ENCODE results near the gene INTS14. TPM values are rescaled to one million over a fixed set of nuclear protein-coding genes. Genes with fewer than 3 reads are reported as not detected.
A peak's percentile ranks its signal among the peaks of the same experiment; 100 is the strongest.

INTS14 gene
- polyA plus RNA-seq, 10 donors: 19.6 to 30.7 (median 24.4) TPM

DNA sequence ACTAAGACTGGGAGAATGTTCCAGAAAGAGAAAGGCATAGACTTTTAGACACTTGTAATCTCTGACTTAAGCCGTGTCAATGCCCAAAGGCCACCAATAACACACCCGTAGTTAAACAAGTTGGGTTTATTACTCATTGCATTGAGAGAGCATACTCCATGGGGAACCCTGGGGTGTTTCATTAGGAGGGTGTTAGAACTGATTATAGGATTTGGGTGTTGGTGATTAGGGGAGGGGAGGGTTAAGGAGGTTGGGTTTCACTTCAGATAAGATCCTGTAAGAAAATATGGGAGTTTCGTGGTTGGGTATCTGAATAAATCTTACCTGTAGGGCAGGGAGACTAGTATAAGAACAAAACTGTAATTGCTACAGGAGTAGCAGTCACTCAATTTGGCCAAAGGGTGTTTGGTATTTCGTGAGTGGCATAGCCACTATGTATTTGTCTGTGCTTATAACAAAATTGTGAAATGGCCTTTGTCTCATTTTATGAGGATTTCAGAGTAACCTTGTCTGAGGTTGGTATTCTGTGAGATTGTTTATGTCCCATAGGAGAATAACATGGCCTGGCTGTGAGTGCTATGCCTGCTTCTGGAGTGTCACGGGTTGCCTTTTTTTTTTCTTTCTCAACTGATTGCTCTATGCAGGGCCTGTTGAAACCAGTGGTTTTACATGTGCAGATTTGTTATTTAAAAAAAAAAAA is 77.7 kb downstream of the INTS14 start:
- DNase-seq: no peak

DNA sequence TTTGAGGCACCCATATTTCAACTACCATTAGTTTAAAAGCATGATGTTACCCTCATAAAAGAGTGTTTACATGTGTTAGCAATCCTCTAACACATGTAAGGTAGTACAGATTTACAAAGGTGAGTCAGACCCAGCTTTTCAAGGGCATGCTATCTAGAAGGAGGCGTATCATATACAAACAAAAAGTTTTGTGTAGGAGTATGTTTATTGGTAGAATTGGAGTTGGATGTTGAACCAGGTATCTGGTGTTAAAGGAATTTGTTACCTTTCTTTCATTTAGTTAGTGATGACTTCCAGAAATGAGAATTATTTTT is 78.2 kb downstream of the INTS14 start:
- DNase-seq: no peak

DNA sequence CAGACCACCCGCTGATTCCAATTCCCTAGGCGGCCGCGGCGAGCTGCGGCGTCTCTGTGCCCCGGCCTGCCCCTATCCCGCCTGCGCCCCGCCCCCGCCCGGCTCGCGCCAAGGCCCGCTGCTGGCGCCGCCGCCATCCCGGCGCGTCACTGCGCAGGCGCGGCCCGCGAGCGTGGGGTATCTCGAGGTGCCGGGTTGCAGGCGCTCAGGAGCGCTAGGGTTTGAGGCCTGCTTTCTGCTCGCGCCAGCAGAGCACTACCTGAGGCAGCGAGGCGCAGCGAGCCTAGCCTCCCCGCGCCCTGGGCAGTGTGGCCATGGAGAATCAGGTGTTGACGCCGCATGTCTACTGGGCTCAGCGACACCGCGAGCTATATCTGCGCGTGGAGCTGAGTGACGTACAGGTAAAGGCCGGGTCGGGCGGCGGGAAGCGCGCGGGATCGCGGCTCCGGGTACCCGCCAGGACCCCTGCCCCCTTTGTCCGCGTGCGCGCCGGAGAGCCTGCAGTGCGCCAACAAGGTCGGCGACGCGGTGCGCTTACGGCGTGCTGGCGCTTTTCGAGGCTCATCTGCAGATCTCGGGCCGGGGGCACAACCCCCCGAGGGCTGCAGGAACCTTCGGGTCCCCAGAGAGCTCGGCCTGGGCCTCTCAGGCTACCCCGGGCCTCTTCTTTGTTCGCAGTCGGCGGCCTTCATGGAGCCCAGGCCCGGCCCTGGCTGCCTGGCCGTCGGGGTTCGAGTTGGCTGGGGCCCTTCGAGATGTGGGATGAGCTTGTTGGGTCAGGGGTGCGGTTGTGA is 80.4 kb downstream of the INTS14 start, which contains the start of gene HACD3:
HACD3 (plus strand) TSS at position 146 of the 794 bp plus-strand sequence; CDS start at position 315, 169 bp downstream.
- peak; percentile 80 to 91 (median 88) for DNase-seq

DNA sequence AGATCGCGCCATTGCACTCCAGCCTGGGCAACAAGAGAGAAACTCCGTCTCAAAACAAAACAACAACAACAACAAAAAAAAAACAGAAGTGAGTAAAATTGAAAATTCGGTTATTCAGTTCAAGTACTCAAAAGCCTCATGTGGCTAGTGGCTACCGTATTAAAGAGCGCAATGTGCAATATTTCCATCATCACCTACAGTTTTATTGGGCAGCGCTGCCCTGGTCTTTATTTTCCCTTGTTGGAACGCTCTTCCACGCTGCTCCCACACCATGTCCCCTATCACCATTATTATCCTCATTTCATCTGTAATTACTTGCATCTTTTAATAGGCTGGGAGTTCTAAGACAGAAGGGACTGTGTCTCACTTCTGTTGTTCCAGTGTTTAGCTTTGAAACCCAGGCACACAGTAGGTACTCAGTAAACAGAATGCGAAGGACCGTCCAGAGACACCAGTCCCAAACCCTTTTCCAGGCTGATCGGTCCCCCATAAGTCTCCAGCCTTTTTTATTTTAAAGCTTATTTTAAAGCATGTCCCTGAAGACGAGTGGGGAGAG is 81.1 kb downstream of the INTS14 start:
- no peak for DNase-seq

Other genes with a start within 250 kb of the INTS14 start
- 1 to 10 TPM; 1.6 to 3.3 (median 2.8) TPM for gene IGDCC3, start 233.1 kb downstream of the INTS14 start, polyA plus RNA-seq (ENCODE audit: insufficient read length in 10 of 10)
- 100 to 1,000 TPM in 2 of 10 donors, 10 to 100 TPM in 8; 66.7 to 104 (median 86.6) TPM for gene IGDCC4, start 188.2 kb downstream of the INTS14 start, polyA plus RNA-seq (ENCODE audit: insufficient read length in 10 of 10)
- gene DPP8, start 93.4 kb downstream of the INTS14 start, polyA plus RNA-seq (ENCODE audit: insufficient read length in 10 of 10): 10 to 100 TPM; 15.0 to 27.8 (median 20.5) TPM
- gene HACD3, start 80.7 kb downstream of the INTS14 start, polyA plus RNA-seq (ENCODE audit: insufficient read length in 10 of 10): 10 to 100 TPM; 32.6 to 63.5 (median 47.9) TPM
- gene SLC24A1, start 10.8 kb upstream of the INTS14 start, polyA plus RNA-seq (ENCODE audit: insufficient read length in 10 of 10): 10 to 100 TPM in 2 of 10 donors, 1 to 10 TPM in 8; 6.8 to 10.8 (median 8.0) TPM
- gene DENND4A, start 181.2 kb upstream of the INTS14 start, polyA plus RNA-seq (ENCODE audit: insufficient read length in 10 of 10): 10 to 100 TPM in 9 of 10 donors, 1 to 10 TPM in 1; 9.3 to 16.9 (median 14.0) TPM